ENCODE data around the gene UBE2A.

UBE2A gene

GRCh38 chrX:119607018-119607389 lies 32.6 kb downstream of the UBE2A start:
- DNase-seq: no peak
- no peak for ATAC-seq

- DNase-seq (no peak), ATAC-seq (no peak)
These were observed 40.4 kb downstream of the UBE2A start for GRCh38 chrX:119614776-119615175.

- ATAC-seq: no peak
- no peak for DNase-seq
These were observed 43.3 kb downstream of the UBE2A start for GRCh38 chrX:119617517-119618164.

GRCh38 chrX:119618439-119618838 lies 44.1 kb downstream of the UBE2A start:
- ATAC-seq (no peak), DNase-seq (no peak)

- ATAC-seq: no peak
- no peak for DNase-seq
These were observed 48.2 kb downstream of the UBE2A start for GRCh38 chrX:119622356-119623232.

GRCh38 chrX:119624417-119624816 lies 50.1 kb downstream of the UBE2A start:
- ATAC-seq: no peak
- DNase-seq: no peak

GRCh38 chrX:119624951-119625668 lies 50.7 kb downstream of the UBE2A start:
- no peak for DNase-seq
- ATAC-seq: no peak

- ATAC-seq (no peak), DNase-seq (no peak)
These were observed 51.5 kb downstream of the UBE2A start for GRCh38 chrX:119625843-119626242.

Measured in stimulated activated naive CD8-positive, alpha-beta T cell treated with anti-CD3 and anti-CD28 coated beads, Interleukin-15, Interleukin-2, amounts not matched to agents 100 U/mL and 50 U/mL, for 24 hours (primary cell).